AML-193 (cell line): ENCODE data around the gene DLGAP1.

Experiments used
- DNase-seq, 2 experiments: peaks; one replicate each; lab custom pipeline; 2025; lab: John Stamatoyannopoulos, UW

The DLGAP1 gene

DNA sequence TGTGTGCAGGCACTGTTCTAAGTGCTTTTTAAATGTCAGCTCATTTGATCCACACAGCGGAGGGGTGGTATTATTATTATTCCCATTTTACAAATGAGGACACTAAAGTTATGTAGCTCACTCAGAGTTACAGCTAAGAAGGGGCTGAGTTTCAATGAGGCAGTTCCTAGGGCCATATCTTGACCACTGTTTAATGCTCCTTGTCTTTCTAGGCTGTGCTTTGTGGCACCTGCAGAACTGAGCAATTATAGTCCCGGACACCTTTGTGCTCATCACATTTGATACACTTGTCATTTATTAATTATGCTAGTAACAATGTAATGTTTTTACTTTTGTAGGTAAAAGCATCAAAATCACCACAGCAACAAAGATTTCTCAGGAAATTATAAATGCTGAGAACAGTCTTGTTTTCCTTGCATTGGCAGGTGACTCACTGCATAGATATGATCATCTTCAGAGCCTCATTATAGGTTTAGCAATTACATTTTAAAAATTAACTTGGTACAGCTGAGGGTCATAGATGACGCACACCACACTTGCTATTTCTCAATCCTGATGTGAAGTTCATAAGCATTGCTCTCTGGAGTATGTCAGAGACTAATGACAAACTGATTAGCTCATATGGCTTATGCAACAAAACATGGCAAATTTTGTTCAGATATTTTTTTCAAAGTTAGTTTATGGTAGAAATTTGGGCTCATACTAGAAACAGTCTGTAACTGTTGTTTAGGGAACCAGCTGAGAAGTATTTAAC lies 638.3 kb downstream of the DLGAP1 start:
- DNase-seq = no peak

DNA sequence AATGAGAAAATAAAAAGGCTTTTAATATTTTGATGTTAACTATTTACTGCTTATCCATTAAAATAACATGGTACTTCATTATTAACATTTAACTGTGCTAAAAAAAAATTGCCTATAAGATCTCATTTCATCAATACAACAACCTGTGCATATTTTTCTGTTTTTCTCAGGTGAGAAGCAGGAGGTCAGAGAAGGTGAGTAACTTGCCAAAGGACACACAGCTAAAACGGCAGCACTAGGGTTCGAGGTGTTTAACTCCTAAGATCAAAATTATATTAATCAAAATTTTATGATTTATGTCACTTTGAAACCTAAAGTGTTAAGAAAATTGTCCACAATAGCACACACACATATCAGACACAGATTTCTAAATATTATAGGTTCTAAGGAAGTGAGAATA lies 639.1 kb downstream of the DLGAP1 start:
- no peak for DNase-seq

DNA sequence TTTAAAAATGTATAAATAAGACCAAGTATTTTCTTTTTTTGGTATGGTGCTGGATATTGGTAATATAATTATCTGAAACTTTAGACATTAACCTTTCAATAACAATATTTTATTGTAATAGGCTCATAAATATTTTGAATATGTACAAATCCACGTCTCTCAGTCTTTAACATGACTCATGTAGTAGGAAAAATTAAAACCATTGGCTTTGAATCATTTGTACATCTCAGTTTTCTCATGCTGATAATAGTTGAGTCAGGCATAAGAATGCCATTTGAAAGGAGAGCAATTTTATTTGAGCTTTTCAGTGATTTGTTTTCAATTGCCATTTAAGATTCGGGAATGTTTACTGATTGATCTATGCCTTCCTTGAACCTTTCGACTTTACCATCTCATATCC lies 640.3 kb downstream of the DLGAP1 start:
- no peak for DNase-seq

DNA sequence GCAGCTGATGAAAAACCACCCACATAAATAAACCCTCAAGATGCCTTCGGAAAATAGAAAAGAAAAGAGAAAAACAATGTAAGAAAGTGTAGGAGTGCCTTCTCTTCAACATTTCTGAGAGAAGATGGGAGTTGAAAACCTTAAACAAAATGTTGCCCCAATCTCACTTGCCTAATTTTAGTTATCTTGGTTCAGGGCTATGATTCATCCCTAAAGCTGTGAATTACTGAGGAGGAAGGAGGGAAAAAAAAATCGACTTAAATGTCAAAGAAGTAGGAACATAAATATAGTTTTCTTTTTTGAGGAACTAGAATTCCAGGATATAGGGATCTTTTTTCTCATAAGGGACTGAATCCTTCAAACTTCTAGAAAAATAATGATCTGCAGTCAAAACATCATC lies 644.8 kb downstream of the DLGAP1 start:
- no peak for DNase-seq

DNA sequence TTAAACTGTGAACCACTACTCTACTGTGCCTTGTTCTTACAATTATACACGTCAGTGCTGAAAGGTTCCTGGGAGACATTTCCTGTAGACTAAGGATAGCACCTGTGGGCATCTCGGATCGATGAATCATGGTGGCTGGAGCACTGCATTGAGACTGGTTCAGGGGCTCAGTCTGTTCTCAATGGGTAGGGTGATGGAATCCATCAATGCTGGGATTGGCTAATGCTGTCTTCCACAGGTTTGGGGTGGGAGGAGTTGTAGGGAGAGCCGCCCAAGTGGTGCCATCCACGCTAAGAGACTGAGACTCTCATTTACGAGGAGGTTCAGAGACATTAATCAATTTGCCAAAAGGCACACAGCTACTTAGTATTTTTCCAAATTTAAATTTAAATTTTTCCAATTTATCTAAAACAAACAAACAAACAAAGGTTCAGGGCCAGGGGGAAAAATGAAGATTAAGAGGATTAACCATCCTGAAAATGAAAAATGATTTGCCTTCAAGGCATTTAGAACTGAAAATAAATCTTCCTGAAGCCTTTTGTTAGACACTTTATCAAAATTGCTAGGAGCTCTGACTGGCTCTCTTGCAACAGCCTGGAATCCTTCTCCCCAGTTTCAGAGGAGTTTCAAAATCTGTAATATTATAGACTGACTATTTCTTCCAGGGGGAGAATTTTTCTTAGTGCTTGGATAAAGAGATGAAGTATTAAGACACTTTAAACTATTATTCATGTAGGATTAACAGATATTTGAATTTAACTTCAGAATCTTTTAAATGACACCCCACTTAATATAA lies 645.9 kb downstream of the DLGAP1 start:
- no peak for DNase-seq

DNA sequence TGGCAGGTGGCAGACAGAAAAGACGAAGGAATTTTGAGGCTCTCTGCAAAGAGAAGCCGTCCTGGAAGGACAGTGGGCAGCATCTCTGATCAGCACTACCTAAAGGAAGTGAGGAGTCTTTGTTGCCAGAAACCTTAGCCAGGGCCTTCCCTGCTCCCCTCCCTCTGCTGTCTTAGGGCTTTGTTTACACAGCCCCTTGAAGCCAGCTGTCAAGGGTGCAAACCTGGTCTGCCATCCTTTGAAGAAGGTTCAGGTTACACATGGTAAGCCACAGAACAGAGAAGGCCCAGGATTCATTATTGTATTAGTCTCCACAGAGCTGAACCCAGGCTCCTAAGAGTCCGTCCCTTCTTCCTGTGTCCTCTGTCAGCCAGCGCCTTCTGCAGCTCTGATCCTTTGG lies 648.5 kb downstream of the DLGAP1 start:
- no peak for DNase-seq

DNA sequence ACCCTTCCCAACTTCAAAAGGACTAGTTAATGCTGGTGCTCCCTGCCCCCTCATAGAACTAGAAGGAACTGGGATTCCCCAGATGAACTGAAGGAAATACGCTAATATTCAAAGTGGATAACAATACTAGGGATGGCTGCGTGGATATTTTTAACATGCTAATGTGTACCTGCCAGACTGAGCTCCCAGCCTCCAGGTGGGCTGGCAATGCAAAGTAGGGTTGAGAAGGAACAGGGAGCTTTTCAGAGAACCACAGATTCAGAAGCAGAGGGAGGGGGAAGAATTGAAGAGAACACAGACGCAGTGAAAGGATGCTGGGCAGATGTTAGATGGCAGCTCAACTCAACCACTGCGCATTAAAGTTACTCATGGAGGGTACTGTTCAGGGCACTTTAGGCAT lies 650.8 kb downstream of the DLGAP1 start:
- DNase-seq = no peak

DNA sequence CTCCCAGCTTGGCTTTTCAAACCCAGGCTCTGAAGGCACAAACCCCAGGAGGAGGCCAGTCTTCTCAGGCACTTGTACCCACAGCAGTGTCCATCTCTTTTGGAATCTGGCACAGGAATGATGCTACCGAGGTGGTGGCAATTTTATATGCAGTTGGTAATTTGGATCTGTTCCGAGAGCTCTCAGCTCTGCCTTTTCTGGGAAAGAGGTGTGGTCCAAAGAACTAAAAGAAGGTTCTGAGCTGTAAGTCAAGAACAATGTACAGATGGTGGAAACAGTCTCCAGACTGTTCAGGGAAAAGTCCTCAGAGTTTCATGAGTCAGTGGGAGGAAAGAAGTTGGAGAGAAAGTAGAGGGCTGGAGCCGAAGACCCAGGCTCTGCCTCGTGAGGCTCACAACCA lies 651.8 kb downstream of the DLGAP1 start:
- no peak for DNase-seq

DNA sequence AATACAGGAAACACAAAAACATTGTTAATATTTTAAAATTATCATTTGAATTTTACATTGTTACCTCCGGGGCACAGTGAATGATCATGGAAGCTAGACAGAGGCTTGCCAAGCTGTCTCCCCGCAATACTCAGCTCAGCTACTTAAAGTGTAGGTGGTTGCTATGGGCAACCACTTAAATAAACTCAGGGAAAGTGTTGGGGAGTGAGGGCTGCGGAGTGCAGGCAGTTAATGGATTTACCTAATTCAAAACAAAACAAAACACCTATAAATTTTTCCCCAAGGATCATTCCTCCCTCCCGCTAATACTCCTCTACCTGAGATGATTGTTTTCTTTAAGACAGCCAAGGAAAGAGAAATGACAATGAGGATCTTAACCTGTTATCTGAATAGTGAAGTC lies 655.6 kb downstream of the DLGAP1 start:
- no peak for DNase-seq

DNA sequence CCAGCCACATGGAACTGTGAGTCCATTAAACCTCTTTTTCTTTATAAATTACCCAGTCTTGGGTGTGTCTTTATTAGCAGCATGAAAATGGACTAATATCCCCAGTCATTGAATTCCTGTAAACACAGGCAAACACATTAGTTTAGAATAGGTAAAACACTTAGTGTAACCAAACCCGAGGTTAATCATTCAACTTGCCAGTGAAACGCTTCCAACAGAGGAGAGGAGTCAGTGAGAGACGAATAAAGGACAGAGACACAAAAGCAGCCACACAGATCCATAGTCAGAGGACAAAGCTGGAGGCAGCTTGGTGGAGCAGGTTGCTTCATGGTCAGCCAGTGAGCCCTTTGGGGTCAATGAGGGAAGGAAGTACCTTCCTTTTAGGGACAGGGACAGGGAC lies 657.1 kb downstream of the DLGAP1 start:
- DNase-seq = no peak

DNA sequence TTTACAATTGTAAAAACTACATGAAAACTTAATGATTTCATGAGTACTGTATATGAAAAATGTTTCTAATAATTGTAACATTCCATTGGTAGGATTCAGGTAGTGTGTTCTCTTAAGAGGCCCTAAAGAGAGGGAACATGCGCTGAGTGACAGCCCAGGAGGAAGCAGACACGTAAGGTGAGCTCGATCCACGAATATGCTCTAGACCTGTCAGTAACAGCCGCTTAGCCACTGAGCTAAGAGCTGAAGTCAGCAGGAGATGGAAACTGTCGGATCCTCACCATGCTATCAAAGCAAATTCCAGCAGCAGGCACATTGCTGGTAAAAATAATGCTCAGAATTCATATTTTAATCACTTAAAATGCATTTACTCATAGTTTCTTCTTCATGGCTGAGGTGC lies 658.7 kb downstream of the DLGAP1 start:
- no peak for DNase-seq

DNA sequence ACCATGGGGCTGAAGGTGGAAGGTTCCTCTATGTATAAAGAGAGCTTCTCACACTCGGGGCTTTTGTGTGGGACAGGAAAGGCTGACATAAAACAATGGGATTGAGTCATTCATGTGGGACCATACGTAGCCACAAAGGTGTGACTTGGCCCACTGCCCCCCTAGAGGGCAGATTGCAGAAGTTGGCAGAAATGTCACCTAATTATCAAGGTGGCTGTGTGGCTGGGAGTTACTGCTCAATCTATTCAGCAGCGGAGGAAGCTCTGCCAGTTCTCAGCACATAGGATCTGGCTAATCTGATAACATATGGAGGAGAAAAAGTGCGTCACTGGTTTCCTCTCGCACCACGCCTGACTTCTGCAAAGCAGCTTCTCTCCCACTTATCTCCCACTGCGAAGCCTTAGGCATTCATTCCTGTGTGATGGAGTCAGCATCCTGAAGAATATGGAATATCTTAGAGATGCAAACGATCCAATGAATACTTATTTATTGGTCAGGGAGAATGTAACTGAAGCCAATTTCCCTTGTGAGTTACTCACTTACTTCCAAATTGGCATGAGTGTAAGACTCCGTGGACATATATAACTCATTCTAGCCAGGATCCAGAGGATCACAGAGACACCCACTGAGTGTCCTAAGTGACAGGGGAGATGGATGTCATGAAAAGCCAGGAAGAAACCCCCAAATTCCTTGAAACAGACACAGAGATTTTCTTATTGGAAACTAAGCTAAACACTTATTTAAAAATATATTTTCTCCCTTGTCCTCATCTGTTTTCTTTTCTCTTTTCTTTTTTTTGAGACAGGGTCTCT lies 660.4 kb downstream of the DLGAP1 start:
- DNase-seq = no peak

DNA sequence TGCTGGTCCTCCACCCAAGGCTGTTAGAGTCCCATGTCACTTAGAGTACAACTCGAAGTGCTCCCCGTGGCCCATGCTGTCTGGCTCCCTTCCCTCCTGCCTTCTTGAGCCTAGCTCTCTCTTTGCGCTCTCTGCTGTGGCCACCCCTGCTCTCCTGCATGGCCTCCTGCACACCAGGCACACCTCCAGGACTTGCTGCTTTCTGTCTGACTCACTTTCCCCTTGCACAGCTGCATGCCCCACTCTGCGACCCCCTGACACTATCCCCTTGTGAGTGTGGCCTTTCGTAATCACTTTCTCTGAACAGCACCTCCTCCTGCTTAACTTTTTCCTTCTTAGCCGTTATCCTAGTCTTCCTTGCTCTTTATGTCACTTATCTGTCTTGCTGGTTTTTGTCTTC lies 661.6 kb downstream of the DLGAP1 start:
- no peak for DNase-seq

DNA sequence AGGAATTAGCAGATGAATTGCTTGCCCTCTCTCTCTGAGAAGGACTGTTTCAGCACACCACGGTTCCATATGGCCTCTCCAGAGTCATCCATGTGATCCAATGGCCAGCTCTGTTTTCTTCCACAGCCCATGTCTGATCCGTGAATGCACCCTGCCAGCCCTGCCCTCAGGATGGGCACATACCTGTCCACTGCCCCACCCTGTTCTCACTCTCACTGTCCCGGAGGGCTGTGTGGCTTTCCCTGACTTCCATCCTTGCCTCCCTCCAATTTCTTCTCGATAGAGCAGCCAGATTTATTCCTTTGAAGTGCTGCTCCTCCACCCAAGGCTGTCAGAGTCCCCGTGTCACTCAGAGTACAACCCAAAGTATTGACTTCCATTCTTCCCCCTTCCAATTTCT lies 662.0 kb downstream of the DLGAP1 start:
- DNase-seq = no peak

DNA sequence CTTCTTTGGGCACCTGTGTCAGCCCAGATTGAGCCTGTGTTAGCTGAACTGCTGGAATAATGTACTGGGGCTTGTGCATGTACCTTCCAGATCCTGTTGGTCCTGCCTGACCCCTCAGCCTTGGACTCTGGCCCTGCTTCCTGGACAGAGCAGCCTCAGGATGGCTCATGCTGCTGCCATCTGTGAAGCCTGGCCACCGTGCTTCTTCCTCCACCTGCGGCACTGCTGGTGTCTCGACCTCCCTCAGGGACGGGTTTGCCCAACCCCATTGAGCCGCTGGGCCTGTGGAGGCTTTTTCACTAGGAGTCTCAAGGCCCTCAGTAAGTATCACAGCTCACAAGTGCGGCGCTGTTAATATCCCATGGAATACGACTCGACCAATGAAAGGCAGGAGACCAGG lies 662.4 kb downstream of the DLGAP1 start:
- no peak for DNase-seq

DNA sequence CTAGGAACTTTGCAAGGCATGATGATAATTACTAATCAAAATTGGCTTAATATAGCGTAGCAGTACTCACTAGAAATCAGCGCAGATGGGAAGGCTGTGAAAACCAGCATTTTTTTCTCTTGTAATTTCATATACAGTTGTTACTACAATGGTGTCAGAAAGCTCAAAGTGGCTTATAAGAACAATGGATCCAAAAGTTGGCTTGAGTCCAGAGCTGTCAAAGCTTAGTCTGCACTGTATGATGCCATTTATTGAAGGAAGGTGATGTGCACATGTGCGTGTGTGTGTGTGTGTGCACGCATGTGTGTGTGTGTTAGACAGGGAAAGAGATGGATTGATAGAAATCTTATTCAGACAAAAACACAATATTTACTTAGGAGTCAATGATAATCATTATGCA lies 663.9 kb downstream of the DLGAP1 start:
- no peak for DNase-seq

DNA sequence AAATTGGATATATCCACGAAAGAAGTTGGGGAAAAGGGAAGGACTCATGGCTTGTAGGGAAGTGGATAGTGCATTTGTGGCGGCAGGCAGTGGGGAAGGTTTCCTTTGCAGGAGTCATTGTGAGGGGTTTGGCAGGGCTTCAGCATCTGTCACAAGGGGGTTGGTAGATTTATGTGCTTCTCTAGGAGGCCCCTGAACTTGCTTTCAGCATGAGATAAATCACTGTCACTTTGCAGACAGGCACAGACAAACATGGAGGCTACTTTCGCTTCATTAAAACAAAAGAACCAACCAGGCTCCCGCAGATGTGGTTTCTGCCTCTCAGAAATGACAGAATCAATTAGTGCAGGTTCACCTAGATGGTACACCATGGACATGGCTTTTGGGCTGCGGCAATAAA lies 664.4 kb downstream of the DLGAP1 start:
- DNase-seq = no peak

DNA sequence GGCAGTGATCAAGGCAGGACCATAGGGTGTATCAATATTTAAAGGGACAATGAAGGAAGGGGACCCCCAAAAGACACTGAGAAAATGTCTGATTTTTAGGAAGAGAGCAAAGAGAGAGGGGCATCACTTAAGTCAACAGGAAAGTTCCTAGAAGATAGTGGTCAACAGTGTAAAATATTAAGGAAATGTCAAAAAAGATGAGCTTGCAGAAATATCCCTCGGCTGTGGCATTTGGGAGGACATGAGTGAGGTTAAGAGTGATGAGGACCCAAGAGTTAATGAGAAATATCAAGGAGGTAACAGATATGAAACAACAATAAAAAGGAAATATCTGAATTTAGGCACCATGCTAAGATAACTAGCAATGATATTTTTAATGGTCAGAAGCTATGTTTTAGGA lies 665.6 kb downstream of the DLGAP1 start:
- DNase-seq = no peak

DNA sequence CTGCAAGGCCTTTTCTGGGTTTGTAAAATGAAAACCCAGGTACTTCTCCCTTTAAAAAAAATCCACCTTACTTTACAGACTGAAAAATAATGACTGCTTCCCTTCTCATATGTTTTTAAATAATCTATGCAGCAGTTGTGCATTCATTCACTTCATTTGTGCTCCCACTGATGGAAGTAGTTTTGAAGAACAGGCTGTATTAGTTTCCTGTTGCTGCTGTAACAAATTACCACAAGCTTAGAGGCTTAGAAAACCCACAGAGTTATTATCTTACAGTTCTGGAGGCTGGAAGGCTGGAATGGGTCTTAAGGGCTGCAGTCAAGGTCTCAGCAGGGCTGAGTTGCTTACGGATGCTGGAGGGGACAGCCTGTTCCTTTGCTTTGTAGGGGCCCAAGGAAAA lies 670.2 kb downstream of the DLGAP1 start:
- no peak for DNase-seq

DNA sequence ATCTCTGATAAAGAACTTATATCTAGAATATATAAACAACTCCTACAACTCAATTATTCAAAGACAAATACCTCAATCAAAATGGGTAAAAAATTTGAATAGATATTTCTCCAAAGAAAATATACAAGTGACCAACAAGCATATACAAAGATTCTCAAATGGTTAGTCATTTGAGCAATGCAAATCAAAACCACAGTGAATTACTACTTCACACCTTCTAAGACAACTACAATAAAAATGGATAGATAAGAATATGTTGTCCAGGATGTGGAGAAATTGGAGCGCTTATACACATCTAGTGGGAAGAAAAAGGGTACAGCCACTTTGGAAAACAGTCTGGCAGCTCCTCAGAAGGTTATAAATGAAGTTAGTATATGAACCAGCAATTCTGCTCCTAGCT lies 672.2 kb downstream of the DLGAP1 start:
- no peak for DNase-seq

DNA sequence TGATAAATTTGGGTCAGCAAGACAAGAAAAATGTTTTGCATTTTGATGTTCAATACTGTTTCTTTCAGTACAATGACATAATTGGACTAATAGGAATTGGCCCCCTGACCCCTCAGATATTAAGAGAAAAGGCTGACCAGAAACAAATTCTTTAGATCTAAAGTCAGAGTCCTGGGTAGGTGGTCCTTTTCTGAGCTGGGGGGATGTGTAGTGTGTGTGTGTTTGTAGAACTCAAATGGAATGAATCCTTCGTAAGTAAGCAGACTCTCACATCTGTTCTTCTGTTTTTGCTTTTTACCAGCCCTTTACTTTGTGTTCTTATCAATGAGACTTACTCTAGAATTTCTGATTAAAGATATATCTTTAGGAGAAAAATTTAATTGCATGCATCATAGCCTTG lies 677.4 kb downstream of the DLGAP1 start:
- no peak for DNase-seq

DNA sequence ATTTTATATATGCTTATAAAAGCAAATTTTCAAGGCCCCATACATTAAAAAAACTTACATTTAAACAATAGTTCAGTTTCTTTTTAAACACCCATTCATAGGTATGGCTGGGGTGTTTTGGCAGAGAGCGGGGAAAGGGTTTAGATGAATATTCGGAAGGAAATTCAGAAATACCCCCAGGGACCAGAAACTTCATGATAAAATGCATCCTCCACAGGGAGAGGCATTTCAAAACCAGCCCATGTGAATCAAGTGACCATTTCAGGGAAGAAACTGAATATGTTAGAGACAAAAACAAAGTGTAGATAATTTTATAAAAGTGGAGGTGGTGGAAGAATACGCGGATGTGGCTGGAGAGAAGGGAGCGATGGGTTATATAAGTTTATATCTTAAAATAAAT lies 678.0 kb downstream of the DLGAP1 start:
- no peak for DNase-seq

DNA sequence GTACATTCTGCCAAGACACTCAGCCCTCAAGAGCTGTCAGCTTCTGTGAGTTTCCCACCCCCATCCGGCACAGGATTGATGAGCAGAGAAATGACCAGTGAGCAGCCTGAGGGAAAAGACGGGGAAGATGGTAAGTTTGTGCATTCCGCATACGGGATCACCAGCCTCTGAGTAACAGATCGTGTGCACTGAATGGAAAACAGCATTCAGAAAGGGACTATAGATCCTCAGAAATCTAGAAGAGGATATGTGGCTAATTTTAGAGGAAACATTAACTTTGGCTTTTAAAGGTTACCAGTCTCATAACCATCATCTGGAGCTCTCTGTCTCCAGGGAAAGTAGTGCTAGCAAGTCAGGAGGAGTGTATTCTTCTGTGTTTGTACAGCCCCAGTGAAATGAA lies 679.1 kb downstream of the DLGAP1 start:
- DNase-seq = no peak
